Sciatic nerve (tissue), 2 donors: ENCODE measurements around the gene ZSWIM4. TPM values are rescaled to one million over a fixed set of nuclear protein-coding genes. Genes with fewer than 3 reads are reported as not detected.
"Not testable (repeated sequence)": the region's sequence is repeated elsewhere in the genome, so short reads cannot be mapped to it uniquely, and the experiment has no call there.

Source experiments
- ATAC-seq: fragments of 200-7000 bp; cut with Tn5 transposase; one replicate; pipeline ENCODE4 v1.9.1; 2020; ENCODE audit warnings: mild to moderate bottlenecking, moderate library complexity
- DNase-seq: peaks from one replicate; pipeline ENCODE4 v3.0.0-alpha.2; 2020; ENCODE audit warnings: low spot score
- intact Hi-C: fragments of 100-400 bp; cut with DNase I; formaldehyde crosslinking; loops from one replicate; pipeline ENCODE4 v1.14.2; 2022
- total RNA-seq: library from RNA; stranded (reverse); fragmentation: NEBNext Ultra II Directional; extraction: Animal tissue kit (Norgen Biotek cat#: 25700); gene quantifications from one replicate; pipeline ENCODE4 v1.2.1, GENCODE V29; 2021
- donor health status: DM: no; HTN: no; CAD: no.
- donor health status: DM: no; HTN: no; CAD: no.

The ZSWIM4 gene
- total RNA-seq, 1 donor from 2014 or later: 8.2 TPM

DNA sequence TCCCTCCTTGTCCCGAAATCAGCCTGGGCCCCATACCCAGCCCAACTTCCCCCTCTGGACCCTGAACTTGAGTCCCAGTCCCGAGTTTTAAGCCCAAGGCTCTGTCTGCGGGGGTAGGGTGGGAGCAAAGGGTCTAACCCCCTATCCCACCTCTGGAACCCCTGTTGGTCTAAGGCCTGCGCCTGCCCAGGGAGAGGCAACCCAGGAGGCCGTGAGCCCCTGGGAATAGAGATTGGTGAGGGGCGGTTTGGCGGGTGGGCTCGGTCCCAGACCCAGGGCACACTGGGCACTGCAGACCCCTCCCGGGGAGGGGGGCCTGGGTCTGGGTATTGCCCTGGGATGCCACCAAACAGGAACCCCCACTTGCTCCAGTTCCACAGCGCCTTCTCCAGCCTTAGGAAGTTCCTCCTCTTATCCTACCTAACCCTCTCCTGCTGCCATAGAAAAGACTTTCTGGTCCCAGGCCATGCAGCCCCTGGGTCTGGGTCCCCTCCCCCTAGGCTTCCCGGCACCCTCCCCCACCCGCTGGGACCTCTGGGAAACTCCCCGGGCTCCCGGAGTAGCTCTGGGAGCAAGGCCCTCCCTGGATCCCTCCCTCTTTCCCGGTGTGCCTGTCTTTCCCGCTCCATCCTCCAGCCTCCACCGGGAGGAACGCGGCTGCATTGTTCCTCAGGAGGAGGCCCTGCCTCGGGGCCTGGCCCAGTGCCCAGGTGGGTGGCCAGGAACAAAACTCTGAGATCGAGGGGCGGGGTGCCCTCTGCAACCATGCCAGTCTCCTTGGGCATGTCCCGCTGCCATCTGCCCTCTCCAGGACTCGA, 48.1 kb downstream of the ZSWIM4 start:
- intact Hi-C loops: no loop called here
- ATAC-seq (no peak), DNase-seq (peak; percentile 80)

DNA sequence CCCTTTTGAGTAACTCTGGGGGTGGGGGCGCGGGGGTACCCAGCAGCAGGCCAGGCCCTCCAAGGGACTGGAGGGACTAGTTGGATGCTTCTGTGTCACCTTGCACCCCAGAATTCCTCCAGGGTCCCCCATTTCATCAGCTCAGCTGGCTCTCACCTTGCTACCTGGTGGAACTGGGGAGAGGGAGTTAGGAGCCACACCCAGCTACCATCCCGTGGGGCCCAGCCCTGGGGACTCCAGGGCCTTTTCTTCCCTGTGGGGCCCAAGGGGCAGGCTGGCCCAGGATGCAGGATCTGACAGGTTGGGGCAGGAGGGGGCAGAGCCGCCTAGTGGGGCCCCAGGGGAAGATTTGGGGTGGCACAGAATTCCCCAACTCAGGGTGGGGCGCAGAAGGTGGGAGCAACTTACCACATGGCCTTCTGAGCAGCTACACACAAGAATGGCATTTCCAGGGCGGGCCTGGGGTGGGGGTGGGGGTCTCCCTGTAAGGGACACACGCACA, 48.9 kb downstream of the ZSWIM4 start:
- intact Hi-C loops: no loop called here
- no peak for ATAC-seq
- no peak for DNase-seq

DNA sequence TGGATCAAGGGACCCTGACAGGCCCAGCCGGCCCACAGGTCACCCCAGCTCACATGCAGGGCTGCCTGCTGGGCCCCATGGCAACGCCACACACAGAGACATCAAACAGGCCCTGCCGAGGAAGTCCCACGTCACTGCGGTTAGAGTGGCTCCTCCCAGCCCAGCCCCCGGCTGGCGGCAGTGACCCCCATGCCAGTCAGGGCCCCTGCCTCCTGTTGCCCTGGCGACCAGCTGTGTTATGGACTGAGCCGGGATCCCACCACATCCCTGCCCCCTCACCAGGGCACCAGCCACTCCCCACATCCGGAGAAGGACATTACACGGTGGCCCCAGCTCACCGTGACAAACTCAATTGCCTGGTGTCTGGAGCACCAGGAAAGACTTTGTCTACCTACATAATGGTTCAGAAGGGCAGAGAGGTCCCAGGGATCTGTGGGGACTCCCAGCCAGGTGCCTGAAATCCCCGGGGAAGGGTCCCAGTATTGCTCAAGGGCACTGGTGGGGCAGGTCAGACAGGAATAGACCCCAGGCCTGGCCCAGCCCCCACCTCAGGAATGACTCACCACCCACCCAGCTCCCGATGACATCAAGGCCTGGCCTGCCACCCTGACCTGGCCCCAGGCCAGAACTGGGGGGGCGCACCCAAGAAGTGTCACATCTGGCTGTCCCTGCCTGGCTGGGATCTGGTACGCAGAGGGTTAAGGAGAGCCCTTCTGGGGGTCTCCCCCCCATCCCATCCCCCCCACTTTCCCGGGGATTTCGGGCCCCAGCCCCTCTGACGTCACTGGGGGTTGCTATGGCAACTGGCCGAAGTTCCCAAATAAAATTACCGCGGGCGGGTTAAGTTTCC, 51.5 kb downstream of the ZSWIM4 start:
- DNase-seq (peak; percentile 96), ATAC-seq (peak; percentile 76)
- intact Hi-C loops: no loop called here

DNA sequence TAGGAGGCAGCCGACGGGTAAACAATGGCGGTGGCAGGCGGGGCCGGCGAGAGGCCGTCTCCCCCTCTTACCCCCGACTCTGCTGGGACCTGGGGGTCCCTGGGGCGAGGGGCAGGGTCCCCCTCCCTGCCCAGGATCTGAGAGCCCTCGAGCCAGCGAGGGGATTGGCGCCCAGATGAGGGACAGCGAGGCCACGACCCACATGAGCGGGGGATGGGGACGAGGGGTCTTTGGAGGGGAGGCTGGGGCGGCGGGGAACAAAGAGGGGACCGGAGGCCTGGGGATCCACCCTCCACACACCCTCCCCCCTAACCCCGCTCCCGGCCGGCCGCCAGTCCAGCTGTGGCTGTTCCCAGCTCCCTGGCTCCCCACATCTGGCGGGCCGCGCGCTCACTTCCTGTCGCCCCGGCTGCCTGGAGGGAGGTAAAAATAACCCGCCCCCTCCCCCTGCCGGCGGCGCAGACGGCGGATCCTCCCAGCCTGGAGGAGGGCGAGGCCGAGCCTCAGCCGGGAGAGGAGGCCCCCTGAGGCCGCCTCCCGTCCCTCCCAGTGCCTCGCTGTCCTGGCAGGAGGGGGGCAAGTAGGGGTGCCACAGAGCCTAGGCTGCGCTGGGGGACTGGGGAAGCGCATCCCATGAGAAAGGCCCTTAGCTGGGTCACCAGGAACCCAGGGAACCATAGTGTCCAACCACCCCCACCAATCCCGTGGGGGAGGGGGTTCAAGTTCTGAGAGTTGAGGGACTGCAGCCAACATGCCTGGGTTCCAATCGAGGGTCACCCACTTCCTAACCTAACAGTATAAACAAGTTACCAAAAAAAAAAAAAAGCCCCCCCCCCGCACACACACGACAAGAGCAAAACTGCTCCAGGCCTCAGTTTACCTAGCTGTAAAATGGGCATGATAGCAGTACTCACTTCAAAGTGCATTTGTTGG, 52.4 kb downstream of the ZSWIM4 start:
- DNase-seq (peak; percentile 97), ATAC-seq (peak; percentile 79)
- intact Hi-C loops: no loop called here

DNA sequence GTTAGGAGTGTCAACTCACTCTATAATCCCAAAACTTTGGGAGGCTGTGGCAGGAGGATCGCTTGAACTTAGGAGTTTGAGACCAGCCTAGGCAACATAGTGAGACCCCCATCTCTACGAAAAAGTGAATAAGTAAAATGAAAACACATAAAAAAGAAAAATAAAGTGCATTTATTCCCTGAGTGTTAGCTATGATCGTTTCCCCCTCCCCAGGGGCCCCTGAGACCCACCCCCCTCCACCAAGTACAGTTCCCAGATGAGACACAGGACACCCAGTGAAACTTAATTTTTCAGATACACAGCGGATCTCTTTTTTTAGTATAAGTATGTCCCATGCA, 53.1 kb downstream of the ZSWIM4 start:
- DNase-seq (no peak), ATAC-seq (no peak)
- intact Hi-C loops: no loop called here

DNA sequence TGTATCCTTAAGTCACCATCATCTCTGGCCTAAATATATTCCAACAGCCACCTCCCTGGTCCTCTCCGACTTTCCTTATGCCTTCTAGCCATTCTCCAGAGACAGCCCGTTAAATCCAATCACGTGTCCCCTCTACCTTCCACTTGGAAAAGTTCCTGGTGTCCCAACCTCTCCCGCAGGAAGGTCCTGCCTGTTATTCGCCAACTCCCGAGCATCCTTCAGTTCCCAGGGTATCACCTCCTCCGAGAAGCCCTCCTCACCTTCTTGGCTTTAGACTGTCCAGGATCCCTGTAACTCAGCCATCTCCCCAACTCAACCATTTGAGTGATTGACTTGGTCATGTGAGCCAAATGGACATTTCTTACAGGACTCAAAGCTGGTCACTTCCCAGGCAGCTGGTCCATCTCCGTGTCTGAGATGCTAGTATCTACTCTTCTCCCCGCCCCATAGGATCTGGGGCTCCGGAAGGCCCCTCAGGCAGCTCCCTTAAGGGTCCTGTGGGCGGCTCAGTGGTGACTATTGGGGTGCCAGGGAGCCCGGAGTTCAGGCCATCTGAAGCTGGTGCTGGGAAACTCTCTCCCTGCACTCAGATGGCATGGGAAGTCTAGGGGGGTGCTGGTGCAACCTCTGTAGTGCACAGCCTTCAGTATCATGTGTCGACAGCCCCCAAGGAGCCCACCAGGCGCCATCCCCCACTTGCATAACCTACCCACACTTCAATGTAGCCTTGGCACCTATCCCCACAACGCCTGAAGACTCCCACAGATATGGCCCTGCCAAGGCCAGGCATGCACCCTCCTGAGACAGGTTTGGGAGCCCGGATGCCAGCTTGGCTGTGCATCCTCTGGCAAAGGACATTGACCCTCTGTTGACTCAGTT, 53.8 kb downstream of the ZSWIM4 start:
- intact Hi-C loops: no loop called here
- DNase-seq (no peak), ATAC-seq (no peak)

DNA sequence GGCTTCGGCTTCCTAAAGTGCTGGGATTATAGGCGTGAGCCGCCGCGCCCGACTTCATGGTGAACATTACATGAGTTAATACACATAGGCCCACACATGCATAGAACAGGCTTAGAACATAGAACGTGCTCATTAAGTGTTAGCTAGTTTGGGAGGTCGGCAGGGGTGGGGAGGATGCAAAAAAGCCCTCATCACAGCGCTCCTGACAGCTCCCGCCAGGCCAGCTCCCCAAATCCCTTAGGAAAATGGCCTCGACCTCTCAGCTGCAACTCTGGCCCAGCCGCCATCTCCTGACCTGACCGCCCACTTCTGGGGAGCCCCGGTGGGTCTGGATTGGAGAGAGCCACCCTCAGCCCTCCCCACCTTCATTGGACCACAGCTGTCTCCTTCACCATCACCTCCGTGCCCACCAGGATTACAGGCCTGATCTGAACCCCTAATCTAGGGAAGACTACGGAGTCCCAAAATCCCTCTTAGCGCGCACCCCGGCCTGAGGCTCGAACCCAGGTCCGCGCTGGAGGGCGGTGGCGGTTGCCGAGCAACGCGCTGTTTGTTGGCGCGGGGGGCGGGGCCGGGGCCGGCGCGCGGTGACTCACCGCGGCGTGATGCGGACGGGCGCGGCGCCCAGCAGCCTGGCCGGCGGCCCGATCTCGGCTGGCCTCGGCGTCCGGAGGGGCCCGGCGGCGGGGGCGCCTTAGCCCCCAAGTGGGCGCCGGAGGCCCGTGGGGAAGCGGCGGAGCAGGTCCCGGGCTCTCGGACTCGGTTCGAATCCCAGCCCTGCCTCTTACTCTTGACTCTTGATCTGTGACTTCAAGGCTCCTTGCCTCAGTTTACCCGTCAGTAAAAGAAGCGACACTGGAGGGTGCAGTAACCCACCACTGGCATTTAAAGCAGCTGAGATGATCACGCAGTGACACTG, 55.0 kb downstream of the ZSWIM4 start:
- DNase-seq: peak; percentile 91
- intact Hi-C loops: no loop called here

DNA sequence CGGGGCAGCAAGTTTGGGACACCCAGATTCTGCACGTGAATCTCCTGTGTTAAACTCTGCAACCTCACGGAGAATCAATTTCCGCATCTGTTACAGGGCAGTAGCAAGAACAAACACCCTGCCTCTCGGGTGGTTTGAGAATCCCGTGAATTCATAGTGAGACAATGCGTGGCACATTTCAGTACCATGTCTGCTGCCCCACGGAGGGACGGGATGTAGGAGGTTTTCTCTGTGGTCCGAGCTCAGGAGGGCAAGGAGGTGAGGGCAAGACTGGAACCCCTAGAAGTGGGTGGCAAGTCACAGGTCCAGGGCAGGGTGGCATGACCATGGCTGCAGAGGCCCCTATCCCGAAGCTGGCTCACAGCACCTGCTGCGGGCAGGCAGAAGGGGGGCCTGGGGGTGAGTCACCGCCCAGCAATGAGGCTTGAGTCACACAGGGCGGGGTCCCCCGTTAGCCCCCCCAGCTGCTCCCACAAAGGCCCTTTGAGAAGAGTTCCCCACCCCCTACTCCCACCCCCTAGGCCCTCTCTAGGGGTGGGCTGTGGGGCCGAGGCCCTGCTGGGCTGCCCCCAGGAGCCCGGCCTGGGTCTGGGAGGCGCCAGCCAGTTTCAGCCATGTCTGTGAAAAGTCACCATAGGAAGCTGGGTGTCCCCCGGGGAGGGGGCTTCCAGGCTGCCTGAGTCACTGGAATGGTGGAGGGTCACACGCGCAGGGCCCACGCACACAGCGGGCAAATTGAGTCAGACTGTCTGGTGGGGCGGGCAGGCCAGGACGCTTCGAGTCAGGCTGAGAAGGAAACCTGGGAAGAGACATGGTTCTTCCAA, 55.9 kb downstream of the ZSWIM4 start:
- intact Hi-C loops: no loop called here

More for the DNA sequence above, 55.0 kb downstream of the ZSWIM4 start:
- peak; percentile 9 for ATAC-seq

DNA sequence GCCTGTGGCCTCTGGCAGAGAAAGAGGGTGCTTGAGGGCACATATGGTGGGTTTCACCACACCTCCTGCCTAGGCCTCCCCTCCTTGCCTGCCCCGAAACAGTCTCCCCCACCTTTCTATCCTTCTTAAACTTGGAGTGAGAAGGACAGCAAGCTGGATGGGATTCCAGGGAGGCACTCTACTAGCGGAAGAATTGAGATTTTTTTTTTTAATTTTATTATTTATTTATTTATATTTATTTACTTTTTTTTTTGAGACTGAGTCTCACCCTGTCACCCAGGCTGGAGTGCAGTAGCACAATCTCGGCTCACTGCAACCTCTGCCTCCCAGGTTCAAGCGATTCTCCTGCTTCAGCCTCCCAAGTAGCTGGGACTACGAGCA, 56.5 kb downstream of the ZSWIM4 start:
- intact Hi-C loops: loop anchor here (2.0 kb wide), 1 partner anchor 57 kb away; the partner anchor contains the start of gene ZSWIM4
- DNase-seq, ATAC-seq: not testable (repeated sequence)

More for the DNA sequence above, 55.9 kb downstream of the ZSWIM4 start:
- peak; percentile 91 for DNase-seq
- ATAC-seq: peak; percentile 65

DNA sequence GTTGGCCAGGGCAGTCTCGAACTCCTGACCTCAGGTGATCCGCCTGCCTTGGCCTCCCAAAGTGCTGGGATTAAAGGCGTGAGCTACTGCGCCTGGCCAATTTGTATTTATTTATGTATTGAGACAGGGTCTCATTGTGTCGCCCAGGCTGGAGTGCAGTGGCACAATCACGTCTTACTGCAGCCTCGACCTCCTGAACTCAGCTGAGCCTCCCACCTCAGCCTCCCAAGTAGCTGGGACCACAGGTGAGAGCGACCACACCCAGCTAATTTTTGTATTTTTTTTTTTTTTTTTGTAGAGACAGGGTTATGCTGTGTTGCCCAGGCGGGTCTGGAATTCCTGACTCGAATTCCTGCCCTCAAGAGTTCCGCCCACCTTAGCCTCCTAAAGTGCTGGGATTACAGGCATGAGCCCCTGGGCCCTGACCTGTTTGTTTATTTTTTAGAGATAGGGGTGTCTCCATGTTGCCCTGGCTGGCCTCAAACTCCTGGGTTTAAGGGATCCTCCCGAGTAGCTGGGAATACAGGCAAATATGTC, 57.0 kb downstream of the ZSWIM4 start:
- not testable (repeated sequence) for DNase-seq, ATAC-seq
- intact Hi-C loops: loop anchor here (2.0 kb wide), 1 partner anchor 57 kb away; the partner anchor contains the start of gene ZSWIM4

DNA sequence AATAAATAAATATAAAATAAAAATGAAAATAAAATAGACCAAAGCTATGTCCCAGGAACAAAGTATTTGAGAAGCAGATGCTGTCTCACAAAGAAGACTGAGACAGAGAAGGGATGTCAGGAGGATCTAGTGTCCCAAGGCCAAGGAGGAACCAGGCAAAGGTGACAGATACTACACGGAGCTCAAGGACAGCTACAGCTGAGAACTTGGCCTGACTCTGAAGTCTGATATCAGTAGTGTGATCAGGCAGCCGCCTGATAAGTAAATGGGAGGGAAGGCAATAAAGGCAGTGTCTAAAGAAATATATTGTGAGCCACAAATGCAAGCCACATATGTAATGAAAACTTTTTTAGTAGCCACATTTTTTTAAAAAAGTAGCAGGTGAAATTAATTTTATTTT, 61.3 kb downstream of the ZSWIM4 start:
- intact Hi-C loops: no loop called here
- no peak for ATAC-seq
- DNase-seq: no peak

DNA sequence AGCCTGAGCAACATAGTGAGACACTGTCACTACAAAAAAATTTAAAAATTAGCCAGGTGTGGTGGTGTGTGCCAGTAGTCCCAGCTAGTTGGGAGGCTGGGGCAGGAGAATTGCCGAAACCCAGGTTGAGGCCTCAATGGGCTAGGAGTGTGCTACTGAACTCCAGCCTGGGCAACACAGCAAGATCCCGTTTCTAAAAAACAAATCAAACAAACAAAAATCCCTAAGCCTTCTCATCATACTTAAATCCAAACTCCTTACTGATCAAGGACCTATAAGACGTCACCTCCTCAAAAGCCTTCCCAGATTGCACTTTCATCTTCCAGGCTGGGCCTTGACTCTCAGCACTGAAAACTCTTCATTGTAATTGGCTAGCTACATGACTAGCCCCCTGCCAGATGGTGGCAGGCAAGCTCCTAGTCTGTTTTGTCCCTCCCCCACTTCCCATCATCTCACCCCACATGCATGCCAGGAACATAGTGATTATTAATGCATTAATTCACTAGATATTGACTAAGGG, 64.2 kb downstream of the ZSWIM4 start:
- DNase-seq (no peak), ATAC-seq (no peak)
- intact Hi-C loops: no loop called here

DNA sequence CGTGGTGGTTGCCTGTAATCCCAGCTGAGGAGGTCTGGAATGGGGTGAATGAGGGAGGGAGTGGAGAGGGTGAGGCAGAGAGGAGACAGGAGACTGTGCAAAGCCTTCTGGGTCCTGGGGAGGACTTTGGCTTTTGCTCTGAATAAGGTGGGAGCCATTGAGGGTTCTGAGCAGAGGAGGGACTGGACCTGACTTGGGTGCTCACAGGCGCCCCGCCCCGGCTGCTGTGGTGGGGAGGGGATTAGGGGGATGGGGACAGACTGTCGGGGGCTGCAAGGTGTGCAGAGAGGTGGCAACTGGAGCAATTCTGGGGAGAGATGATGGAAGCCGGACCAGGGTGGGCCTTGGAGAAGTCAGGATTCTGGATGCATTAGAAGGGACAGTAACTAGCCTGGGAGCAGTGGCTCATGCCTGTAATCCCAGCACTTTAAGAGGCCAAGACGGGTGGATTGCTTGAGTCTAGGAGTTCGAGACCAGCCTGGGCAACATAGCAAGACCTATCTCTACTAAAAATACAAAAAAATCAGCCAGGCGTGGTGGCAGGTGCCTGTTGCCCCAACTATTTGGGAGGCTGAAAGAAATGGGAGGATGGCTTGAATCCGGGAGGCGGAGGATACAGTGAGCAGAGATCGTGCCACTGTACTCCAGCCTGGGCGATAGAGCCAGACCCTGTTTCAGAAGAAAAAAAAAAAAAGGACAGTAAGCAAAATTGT, 65.6 kb downstream of the ZSWIM4 start:
- no peak for DNase-seq
- intact Hi-C loops: loop anchor here (10.0 kb wide), 1 partner anchor 266 kb away; no protein-coding TSS in a partner anchor
- no peak for ATAC-seq

DNA sequence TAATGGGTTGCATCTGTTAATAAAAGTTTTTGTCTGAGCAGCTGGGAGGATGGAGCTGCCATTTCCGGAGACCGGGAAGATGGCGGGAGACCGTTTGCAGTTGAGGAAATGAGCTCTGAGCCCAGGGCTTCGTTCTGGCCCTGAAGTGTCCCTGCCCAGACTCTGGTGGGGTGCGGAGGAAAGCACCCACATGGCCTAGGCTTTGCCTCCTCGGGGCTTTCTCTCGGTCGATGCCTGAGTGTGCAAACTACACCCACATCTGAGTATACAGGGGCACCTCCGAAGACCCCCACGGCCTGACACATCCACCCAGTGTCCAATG, 66.1 kb downstream of the ZSWIM4 start:
- DNase-seq (no peak), ATAC-seq (peak; percentile 25)
- intact Hi-C loops: loop anchor here (10.0 kb wide), 1 partner anchor 267 kb away; no protein-coding TSS in a partner anchor
